GM19455 (cell line): ENCODE measurements around the gene CYP46A1.

Experiments used
- ATAC-seq: cut with Tn5 transposase; IDR thresholded peaks from one replicate; pipeline ENCODE4 v1.9.1; 2021; ENCODE audit not compliant: unreplicated experiment

The CYP46A1 gene

DNA sequence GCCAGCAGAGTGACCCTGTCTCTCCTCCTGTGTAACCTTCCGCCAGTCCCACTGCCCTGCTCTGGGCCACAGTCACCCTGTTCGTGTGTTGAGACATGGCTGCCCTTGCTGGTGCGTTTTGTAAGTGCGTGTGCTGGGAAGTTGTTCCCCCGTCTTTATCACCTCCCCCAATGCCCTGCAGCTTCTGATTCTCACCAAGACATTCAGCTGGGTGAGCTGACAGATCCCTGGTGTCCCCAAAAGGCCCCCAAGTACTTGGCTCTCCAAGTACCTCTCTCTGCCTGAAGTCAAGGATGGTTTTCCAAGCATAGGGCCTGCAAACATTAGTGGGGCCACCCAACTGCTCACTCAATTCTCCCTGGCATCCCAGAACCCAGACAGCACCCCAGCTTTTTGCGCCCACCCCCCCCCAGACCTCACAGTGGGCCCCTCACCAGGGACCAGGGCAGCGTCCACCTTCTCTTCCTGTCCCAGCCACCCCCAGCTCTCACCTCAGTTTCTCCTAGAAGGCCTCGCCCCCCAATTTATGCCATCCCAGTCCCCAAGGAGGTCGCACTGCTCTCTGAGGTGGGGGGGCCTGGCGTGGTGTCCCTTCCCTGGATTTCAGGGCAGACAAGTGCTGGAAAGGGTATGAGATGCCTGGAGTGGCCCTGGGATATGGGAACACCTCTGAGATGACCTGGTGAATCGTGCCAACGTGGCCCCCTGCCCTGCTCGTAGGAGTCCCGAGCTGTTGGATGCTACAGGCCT is 57.3 kb downstream of the CYP46A1 start:
- no peak for ATAC-seq

DNA sequence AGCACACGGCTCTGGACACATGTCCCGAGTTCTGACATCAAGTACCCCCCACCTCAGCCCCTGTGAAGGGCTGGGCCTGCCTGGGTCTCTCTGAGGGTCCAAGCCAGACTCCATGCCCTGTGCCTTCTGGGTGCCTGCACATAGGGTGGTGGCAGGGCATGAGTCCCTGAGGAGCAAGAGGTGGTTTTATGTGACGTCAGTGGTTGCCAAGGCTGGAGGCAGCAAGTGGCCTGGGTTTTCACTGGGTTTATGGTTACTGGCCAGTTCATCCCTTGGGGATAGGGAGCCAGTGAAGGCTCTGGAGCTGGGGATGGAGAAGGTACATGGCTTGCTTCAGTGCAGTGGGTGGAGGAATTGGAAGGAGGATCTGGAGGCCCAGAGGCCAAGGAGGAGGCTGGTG is 58.0 kb downstream of the CYP46A1 start:
- ATAC-seq = no peak

DNA sequence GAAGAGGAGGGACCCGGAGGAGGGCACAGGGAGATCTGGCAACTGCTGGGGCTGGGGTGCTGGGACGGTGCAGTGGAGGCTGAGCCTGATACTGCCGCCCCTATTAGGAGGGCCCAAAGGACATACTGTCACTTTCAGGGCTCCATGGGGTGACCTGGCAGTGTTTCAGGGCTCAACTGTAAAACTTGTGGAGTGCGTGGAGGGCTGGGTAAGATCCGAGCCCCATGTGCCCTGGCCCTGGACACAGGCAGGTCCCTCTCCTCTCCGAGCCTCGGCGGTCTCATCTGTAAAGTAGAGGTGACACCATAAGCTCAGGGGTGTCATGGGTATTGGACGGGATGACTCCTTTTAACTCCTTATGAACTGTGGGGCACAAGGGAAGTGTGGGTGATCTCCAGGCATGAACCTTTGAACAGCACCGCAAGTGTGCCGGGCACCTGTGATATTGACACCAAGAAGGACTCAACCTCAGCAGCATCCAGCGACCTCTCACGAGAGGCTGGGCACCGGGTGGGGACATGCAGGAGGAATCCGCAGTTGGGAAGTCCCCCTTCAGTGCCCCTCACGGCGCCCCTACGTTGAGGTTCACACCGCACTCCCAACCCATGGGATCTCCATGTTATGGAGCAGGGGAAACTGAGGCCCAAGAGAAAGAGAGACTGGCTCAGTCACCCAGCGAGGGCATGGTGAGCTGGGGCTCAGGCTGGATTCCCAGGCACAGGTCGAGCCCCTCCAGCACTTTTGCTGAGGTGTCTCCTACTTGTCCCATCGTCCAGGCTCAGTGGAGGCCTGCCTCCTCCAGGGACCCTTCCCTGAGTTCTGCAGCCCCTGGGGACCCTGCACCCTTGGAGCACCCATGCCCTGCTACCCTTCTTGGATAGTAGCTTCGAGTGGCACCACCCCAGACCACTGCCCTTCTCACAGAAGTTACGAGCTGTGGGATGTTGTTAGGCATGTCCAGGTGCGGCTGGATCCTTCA is 58.7 kb downstream of the CYP46A1 start:
- ATAC-seq = no peak

DNA sequence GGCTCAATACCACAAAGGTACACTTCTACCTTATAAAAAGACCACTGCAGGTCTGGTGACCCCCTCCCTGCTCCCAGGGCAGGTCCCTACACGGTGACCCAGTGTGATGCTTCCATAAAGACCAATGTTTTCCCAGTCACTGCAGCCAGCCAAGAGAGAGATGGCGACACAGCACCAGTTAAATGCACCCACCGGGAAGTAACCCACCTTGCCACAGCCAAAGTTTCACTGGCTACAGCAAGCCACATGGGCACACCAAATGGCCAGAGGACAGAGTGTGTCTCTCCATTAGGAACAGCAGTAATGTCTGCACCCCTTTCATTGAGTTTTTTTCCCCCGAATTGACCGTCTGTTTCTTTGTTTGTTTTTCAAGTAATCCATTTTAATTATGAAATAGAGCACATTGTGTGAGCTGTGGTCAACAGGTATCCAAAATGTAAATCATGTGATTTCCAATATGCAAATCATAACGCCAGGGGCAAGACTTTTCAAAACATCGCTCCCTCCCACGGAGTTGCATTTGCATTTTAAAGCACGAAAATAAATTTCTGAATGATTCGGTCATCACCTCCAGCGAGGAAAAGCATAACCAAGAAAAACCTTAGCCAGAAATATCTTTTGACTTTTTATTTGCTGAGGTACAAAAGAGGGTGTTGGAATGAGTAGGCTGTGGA is 60.2 kb downstream of the CYP46A1 start:
- ATAC-seq = no peak

DNA sequence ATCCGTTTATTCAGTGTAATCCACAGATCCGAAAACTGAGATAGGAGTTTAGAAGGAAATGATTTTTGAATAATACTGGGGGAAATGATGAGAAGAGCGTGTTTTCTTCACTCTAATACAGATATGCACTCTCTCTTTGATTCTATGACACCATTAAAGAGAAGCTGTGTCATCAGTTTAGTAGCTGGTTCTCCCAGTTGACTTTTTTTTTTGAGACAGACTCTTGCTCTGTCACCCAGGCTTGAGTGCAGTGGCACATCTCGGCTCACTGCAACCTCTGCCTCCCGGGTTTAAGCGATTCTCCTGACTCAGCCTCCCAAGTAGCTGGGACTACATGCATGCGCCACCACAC is 60.8 kb downstream of the CYP46A1 start:
- no peak for ATAC-seq

DNA sequence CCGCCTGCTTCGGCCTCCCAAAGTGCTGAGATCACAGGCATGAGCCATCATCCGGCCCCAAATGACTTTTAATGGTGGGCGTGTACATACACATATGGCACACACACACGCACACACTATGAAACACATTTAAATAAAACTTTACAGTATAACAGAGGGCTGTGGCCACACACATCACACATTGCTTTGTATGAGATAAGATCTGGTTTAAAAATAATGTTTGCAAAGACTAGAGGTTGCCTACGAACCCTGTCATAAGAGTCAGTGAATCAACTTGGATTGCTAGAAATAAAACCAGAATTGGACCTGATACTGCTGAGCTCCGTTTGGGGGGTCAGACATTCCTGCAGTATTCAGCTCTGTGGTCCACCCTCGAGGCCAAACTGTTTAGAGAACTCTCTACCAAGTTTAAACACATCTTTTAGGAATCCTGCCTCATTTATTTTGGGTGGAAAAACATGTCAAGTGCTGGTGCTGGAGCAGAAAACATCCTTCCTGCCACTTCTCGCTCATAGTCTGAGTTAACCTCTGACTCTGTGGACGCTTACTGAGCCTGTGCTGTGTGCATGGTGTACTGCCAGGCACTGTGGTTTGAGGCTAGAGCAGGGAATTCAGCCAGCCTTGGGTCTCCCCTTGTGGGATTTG is 61.3 kb downstream of the CYP46A1 start:
- ATAC-seq = no peak

DNA sequence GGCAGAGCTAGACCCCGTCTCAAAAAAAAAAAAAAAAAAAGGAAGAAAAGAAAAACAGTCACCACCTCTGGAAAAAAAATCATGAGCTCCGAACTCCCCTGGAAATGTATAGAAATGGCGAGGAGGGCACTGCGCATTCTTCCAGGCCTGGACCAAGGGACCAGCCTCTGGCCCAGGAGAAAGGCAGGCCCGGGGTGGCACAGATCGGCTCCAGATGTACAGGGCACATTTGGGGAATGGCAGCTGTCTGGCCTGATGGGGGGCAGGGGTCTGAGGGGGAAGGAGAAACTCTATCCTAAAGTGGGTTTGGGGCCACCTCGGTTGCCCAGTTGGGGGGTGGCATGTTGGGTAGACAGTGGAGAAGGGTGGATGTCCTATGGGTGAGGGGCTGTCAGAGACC is 63.1 kb downstream of the CYP46A1 start:
- no peak for ATAC-seq

DNA sequence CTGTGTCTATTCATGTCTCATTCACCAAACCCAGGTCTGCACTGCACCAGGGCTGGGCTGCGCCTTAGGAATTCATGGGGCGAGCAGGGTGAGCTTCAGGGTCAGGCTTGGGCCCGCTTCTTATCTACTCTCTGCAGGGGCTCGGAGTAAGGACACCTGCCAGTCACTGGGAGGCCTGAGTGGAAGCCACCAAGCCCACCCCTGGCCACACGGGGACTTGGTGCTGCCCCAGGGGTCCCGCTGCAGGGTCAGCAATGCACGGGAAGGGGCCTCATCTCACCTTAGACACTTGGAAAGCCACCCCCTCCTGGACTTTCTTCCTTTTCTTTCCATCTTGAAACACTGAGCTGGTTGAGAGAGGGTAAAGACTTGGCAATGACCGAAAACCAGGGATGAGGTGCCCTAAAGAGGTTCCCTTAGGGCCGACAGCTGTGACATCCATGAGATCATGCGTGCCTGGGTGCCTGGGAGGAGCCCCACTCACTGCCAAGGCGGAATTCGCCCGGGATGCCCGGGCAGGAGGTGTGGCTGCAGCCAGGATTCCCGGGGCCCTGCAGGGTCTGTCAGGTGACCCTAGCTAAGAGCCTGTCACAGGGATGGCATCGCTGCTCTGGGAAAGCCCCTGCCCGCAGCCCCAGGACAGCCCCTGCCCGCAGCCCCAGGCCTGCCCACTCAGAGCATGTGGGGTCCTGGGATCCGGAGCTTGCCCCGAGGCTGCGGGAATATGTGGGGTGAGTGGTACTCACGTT is 63.7 kb downstream of the CYP46A1 start:
- ATAC-seq = no peak

DNA sequence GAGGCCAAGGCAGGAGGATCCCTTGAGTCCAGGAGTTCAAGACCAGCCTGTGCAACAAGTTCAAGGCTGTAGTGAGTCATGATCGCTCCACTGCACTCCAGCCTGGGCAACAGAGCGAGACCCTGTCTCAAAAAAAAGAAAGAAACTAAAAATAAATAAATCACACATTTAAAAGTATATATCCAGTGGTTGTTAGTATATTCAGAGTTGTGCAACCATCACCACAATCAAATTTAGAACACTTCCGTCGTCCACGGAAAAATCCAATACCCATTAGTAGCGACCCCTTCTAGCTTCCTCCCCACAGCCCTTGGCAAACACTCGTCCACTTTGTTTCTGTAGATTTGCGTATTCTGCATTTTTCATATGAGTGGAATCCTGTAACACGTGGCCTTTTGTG is 64.4 kb downstream of the CYP46A1 start:
- no peak for ATAC-seq

DNA sequence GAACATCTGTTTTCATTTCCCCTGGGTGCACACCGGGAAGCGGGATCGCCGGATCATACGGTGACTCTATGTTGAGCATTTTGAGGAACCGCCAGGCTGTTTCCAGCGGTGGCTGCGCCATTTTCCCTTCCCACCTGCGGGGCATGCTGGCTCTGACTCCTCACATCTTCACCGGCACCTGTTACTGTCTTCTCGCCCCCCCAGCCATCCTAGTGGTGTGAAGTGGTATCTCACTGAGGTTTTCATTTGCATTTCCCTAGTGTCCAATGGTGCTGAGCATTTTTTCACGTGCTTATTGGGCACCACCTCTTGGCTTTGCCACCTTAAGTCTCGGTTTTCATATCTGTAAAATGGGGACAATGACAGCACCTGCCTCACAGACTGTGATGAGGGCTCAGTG is 65.0 kb downstream of the CYP46A1 start:
- no peak for ATAC-seq

DNA sequence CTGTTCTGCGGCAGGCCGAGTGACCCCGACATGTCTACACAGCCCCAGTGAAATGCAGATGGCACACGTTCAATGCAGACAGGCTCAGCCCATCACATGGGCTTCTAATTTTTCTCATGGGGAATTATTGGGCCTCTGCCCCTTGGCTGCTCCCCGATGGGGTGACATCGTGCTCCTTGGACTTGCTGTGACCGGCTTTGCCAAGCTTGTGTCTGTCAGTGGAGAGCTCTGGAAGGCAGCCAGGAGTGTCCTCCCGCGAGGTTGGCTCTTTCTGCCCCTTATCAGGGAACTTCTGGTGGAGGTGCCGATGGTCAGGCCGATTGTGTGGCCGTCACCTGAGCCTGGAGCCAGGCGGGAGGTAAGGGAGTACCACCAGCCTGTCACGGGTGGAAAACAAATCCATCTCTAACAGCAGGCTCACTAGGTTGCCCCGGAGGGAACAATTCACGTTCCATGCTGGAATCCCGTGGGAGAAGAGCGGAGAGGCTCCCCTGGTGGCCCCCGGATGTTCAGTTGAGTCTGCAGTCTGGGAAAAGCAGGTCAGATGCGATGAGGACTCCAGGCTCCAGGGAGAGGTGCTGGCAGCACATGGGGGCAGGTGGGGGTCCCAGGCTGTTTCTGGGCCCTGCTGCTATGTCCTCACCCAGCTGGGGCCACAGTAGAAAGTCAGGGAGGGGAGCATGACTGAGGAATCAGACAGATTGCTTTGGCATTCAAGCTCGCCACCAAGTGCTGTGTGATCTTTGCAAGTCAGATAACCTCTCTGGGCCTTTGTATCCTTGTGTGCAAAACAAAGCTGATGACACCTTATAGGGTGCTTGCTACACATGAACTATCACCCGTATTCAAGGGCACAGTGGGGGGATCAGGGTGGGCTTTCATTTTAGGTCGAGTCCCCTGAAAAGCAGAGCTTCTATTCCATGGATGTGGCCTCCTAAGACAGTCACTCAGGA is 65.9 kb downstream of the CYP46A1 start:
- no peak for ATAC-seq

DNA sequence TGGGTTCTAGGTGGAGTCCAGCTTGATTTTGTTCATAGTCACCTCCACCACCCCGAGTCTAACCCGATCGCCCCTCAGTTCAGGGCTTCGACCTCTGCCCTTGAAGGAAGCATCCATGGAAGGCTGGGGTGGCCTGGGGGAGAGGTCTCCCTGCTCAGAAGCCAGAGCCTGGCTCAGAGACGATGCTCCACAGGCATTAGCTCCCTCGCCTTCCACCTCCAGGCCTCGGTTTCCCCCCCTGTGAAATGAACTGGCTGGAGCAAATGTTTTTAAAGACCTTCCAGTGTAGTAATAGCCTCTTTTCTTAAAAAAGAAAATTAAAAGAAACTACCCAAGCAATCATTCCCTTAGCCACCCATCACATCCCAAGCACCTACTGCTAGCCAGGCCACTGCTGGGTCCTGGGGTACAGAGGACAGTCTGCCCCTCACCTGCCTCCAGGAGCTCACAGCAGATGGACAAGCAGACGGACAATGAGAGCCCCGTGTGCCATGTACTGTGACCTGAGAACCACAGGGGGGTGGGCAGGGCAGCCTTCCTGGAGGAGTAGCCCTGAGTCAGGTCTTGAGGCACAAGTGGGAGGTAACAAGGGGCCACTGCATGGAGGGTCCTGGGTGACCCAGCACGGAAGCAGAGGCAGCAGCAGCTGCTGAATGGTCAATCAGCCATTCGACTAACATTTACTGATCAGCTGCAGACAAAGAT is 66.8 kb downstream of the CYP46A1 start:
- ATAC-seq = no peak

DNA sequence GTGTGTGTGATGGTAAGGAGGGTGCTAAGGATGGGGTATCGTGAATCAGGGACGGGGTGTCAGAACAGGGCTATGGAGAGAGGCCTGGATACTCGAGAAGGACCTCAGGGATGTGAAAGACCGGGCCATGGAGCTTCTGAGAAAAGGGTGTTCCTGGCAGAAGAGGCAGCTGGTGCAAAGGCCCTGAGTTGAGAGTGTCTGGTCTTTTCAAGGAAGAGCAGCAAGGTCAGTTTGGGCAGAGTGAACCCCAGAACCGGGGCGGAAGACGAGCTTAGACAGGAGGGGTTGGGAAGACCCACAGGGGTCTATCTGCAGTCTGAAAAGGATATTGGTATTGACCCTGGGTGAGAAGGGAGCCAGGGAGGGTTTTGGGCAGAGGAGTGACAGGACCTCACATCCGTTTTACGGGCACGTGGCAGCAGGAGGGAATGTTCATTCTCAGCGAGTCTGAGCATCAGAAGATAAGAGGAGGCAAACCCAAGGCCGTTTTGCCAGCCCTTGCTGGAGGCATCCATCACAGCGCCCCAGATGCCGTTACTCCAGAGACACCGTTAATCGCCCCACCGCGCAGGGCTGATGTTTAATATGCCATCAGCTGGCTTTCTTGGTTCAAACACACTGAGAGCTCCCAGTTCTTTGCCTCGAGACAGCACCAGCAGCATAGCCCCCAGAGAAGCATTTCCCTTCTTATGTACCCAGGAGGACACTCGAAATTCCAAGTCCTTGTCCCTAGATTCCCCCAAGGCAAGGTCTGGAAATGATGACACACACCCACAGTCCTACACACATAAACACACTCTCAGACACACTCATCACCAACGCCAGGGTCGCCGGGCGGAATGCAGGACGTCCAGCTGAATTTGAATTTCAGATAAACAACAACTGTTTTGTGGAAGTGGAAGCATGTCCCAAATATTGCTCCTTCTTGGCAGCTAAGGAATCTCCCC is 67.7 kb downstream of the CYP46A1 start:
- no peak for ATAC-seq

DNA sequence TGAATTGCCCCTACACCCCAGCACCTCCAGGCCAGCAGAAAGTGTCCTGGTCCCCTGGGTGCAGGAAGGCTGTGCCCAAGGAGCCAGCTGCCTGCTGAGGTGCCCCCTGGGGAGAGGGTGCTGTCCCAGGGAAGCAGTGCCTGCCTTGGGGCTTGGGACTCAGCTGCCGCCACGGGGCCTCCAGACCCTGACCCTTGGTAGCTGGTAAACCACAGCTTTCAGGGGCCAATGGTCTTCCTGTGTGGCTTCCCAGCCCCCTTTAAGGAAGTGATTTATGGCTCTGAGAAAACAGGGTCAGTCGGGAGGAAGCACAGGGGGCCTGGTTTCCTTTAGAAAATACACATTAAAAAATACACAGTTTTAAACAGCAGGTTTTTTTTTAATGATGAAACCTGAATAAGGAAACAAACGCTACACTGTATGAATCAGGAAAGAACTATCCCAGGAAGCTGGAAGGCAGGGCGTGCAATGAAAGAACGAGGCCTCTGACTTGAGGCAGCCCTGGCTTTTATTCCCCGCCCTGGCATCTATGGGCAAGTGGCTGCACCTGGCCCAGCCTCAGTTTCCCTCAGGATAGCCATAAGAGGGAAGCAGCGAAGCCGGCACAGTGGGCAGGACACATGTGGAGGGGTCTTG is 68.5 kb downstream of the CYP46A1 start:
- no peak for ATAC-seq

DNA sequence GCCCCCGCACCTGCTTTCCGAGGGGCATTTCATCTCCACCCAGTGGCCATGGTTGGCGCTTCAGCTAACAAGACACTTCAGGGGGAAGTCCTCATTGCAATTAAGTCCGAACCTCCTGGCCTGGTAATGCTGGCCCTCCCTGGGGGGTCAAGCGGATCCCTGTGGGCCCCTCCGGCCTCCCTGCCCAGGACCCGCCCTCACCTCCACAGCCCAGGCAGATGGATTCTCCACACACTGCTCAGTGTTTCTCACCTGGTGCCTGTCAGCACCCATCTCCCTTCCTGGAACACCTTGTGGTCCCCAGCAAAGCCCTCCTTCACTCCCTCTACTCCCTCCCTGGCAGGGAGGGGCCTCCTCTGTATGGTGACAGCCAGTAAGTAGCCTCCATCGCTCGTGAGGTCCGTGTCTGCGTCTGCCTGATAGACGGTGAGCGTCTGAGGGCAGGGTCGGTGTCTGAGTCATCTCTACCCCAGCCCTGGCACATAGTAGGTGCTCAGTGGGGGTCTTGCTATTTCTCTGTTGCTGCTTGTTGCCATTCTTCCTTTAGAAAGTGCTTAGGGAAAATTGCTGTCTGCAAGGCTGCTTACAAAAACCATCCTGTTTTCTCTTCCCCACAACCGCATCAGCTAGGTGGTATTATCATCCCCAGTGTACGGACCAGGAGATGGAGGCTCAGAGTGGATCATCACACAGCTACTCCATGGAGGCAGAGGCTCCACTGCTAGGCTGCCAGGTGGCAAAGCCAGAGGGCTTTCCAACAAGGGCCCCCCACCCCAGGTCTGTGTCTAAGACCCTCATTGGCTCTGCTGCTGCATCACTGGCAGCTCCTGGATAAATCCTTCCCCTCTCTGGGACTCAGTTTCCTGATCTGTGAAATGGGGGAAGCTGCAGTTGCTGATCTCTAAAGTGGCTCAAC is 69.4 kb downstream of the CYP46A1 start:
- ATAC-seq = no peak
